Glutamatergic neuron (in vitro differentiated cells): ENCODE data around the gene AHNAK2. TPM values are rescaled to one million over a fixed set of nuclear protein-coding genes. Genes with fewer than 3 reads are reported as not detected.

ENCODE experiments used
- DNase-seq: peaks from one replicate; pipeline ENCODE4 v3.0.0; 2022
- H3K27ac Mint-ChIP-seq: one replicate; pipeline ENCODE4 v1.8.0; 2020; ENCODE audit warnings: mild to moderate bottlenecking, mixed read lengths, inconsistent platforms; ENCODE audit not compliant: unreplicated experiment
- H3K27me3 Mint-ChIP-seq: one replicate; pipeline ENCODE4 v1.8.0; 2020; ENCODE audit warnings: mild to moderate bottlenecking, moderate library complexity, mixed read lengths, inconsistent platforms; ENCODE audit not compliant: unreplicated experiment
- H3K36me3 Mint-ChIP-seq: one replicate; pipeline ENCODE4 v1.8.0; 2020; ENCODE audit warnings: mild to moderate bottlenecking, mixed read lengths, inconsistent platforms; ENCODE audit not compliant: unreplicated experiment
- H3K4me1 Mint-ChIP-seq: one replicate; pipeline ENCODE4 v1.8.0; 2020; ENCODE audit warnings: mild to moderate bottlenecking, low read depth, mixed read lengths, inconsistent platforms; ENCODE audit not compliant: unreplicated experiment
- H3K4me3 Mint-ChIP-seq: one replicate; pipeline ENCODE4 v1.8.0; 2020; ENCODE audit warnings: mild to moderate bottlenecking, mixed read lengths, inconsistent platforms; ENCODE audit not compliant: unreplicated experiment
- H3K9me3 Mint-ChIP-seq: one replicate; pipeline ENCODE4 v1.8.0; 2020; ENCODE audit warnings: mild to moderate bottlenecking, moderate library complexity, mixed read lengths, inconsistent platforms; ENCODE audit not compliant: unreplicated experiment
- total RNA-seq: library from RNA; stranded (reverse); fragmentation: NEBNext Ultra II Directional; extraction: Animal tissue kit (Norgen Biotek cat#: 25700); gene quantifications from one replicate; pipeline ENCODE4 v1.2.1, GENCODE V29; 2021; ENCODE audit not compliant: unreplicated experiment
- TF ChIP-seq, protein P1 (sequence below): fragments of 200-600 bp; sonication (generic); IDR thresholded peaks from one replicate; pipeline ENCODE4 v1.5.0; 2021; ENCODE audit not compliant: partially characterized antibody, unreplicated experiment

Gene AHNAK2
- total RNA-seq, 1 donor from 2014 or later: 44.8 TPM

DNA sequence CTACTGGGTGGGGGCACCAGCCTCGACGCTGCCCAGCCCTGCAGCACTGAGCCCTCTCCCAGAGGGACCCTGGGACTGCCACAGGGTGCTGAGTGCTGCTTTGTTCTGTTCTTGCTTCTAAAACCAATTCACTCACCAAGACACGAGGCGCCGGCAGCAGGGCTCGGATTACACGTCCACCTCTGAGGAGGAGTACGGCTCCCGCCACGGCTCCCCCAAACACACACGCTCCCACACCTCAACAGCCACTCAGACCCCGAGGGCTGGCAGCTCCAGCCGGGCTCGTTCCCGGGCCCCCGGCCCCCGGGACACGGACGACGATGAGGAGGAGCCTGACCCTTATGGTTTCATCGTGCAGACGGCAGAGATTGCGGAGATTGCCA is 88.8 kb downstream of the AHNAK2 start:
- Mint-ChIP-seq H3K36me3 (no peaks in the 10 kb centered on the region), H3K4me1 (no peaks in the 10 kb centered on the region), H3K27me3 (no peaks in the 10 kb centered on the region), H3K27ac (no peak overlapping the region), H3K4me3 (no peak overlapping the region), H3K9me3 (peaks cover 2% of the 10 kb centered on the region)
- TF ChIP-seq, protein P1, sequence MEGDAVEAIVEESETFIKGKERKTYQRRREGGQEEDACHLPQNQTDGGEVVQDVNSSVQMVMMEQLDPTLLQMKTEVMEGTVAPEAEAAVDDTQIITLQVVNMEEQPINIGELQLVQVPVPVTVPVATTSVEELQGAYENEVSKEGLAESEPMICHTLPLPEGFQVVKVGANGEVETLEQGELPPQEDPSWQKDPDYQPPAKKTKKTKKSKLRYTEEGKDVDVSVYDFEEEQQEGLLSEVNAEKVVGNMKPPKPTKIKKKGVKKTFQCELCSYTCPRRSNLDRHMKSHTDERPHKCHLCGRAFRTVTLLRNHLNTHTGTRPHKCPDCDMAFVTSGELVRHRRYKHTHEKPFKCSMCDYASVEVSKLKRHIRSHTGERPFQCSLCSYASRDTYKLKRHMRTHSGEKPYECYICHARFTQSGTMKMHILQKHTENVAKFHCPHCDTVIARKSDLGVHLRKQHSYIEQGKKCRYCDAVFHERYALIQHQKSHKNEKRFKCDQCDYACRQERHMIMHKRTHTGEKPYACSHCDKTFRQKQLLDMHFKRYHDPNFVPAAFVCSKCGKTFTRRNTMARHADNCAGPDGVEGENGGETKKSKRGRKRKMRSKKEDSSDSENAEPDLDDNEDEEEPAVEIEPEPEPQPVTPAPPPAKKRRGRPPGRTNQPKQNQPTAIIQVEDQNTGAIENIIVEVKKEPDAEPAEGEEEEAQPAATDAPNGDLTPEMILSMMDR: no peak
- peak; percentile 12 for DNase-seq

DNA sequence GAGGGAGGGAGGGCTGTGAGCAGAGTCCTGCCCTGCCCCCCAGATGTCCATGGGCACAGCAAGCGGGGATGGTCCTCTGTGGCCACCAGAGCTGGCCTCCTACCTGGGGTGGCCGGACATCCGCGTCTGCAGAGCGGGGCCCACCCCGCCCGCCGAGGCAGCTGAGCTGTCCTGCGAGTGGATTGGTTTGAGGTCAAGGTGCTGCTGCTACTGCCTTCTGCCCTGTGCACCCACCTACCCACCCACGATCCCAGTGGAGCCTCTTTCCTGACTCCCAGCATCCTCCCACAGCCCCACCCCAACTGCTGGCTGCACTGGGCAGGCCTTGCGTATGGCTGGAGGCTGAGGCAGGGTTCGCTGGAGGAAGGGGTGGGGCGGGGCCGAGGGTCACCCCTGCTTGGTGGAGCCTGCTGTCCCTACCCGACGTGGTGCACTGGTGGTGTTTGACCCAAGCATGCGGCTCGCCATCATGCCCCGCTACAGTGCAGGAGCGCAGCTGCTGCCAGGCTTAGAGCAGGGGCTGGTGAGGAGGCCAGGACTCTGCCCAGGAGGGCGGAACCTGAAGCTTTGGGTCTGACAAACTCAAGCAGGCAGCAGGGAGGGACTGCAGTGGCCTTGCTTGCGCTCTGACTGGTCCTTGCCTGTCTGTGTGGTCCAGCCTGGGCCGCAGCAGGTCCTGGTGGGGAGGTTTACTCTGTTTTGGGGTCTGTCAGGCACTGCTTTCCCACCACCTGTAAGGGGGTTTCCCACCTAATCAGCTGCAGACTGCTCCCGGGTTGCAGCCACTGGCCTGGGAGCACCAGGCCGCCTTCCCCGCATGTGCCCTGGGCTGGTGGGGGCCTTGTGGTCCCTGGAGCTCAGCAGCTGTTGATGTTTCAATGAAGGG is 89.4 kb downstream of the AHNAK2 start:
- Mint-ChIP-seq H3K4me3 (no peak overlapping the region), H3K9me3 (peaks cover 2% of the 10 kb centered on the region), H3K4me1 (no peaks in the 10 kb centered on the region), H3K36me3 (no peaks in the 10 kb centered on the region), H3K27me3 (no peaks in the 10 kb centered on the region), H3K27ac (no peak overlapping the region)
- TF ChIP-seq, protein P1: no peak
- peak; percentile 18 for DNase-seq

DNA sequence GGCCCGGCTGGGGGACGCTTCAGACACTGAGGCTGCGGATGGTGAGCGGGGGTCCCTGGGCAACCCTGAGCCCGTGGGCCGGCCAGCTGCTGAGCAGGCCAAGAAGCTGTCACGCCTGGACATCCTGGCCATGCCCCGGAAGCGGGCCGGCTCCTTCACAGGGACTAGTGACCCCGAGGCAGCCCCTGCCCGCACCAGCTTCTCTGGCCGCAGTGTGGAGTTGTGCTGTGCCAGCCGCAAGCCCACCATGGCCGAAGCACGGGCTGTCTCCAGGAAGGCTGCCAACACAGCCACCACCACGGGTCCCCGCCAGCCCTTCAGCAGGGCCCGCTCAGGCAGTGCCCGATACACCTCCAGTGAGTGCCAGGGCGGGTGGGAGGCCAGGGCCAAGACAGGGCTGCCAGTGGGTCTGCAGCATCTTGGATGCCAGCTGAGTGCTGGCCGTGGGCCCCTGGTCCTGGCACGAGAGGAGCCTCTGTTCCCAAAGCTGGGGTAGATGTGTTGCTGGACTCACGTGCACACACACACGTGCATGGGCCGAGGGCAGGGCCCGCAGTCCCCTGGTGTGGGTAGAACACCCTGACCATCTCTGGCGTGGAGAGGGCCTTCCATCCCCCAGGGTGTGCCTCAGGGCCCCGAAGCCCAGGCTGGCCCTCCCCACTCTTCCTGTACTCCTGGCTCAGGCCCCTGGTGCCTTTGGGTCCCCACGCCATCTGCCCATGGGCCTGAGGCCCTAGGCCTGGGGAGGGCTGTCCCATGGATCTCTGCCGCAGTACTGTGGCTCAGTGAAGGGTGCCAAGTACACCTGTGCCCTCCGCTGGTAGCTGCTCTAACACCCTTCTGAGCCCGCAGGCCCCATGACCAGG is 90.3 kb downstream of the AHNAK2 start:
- H3K4me1 Mint-ChIP-seq: no peaks in the 10 kb centered on the region
- H3K4me3 Mint-ChIP-seq: no peak overlapping the region
- H3K27ac Mint-ChIP-seq: no peak overlapping the region
- TF ChIP-seq, protein P1: no peak
- no peaks in the 10 kb centered on the region for H3K27me3 Mint-ChIP-seq
- H3K9me3 Mint-ChIP-seq: peaks cover 2% of the 10 kb centered on the region
- no peak for DNase-seq
- no peaks in the 10 kb centered on the region for H3K36me3 Mint-ChIP-seq

Other genes starting within 250 kb of the AHNAK2 start
- gene SIVA1, start 225.2 kb downstream of the AHNAK2 start, total RNA-seq: 30.5 TPM
- 300 TPM for gene AKT1, start 182.6 kb downstream of the AHNAK2 start, total RNA-seq
- gene ZBTB42, start 177.3 kb downstream of the AHNAK2 start, total RNA-seq: 6.0 TPM
- 80.4 TPM for gene CEP170B, start 113.1 kb downstream of the AHNAK2 start, total RNA-seq
- gene PLD4, start 53.5 kb downstream of the AHNAK2 start, total RNA-seq: not detected
- gene CLBA1, start 7.4 kb upstream of the AHNAK2 start, total RNA-seq: 5.9 TPM
- gene CDCA4, start 42.7 kb upstream of the AHNAK2 start, total RNA-seq: 23.2 TPM
- not detected for gene GPR132, start 87.1 kb upstream of the AHNAK2 start, total RNA-seq
- 84.1 TPM for gene JAG2, start 190.4 kb upstream of the AHNAK2 start, total RNA-seq
- 114 TPM for gene NUDT14, start 202.9 kb upstream of the AHNAK2 start, total RNA-seq